NT2/D1 (cell line): ENCODE results near the gene PRG3.

Source experiments
- YY1 ChIP-seq: IDR thresholded peaks from 2 replicates; pipeline ENCODE4 v1.6.1; 2011; ENCODE audit not compliant: insufficient read length, insufficient read depth
- ZNF274 ChIP-seq: IDR thresholded peaks from 2 replicates; pipeline ENCODE4 v1.6.1; 2011; ENCODE audit warnings: mild to moderate bottlenecking, low read depth, low read length

GRCh38 chr11:57360991-57361390, 20.0 kb downstream of the PRG3 start:
- TF ChIP-seq YY1 = no peak
- TF ChIP-seq ZNF274 = no peak
